A673 (cell line): ENCODE data around the gene METRNL.

Experiments used
- CTCF ChIP-seq: fragments of 300-800, 200-600 bp; sonication (generic); conservative IDR thresholded peaks from 2 replicates; pipeline ENCODE4 v1.5.1; 2017; ENCODE audit warnings: low read depth, mild to moderate bottlenecking, antibody characterized with exemption, low read length, moderate library complexity, mixed read lengths
- EZH2 ChIP-seq: fragments of 200-600 bp; sonication (generic); IDR thresholded peaks from 2 replicates; pipeline ENCODE4 v1.6.1; 2017; ENCODE audit warnings: borderline replicate concordance, low read depth, mild to moderate bottlenecking, mixed read lengths, antibody characterized with exemption, low read length; ENCODE audit not compliant: poor library complexity, severe bottlenecking

GRCh38 chr17:83088909-83089308 is 9.5 kb downstream of the METRNL start:
- TF ChIP-seq CTCF (no peak), EZH2 (no peak)
